ENCODE data around the gene UPP1.
"Not testable (repeated sequence)": the region's sequence is repeated elsewhere in the genome, so short reads cannot be mapped to it uniquely, and the experiment has no call there.

Gene UPP1

GRCh38 chr7:48144291-48144768, 55.3 kb downstream of the UPP1 start:
- H3K27me3 Mint-ChIP-seq: peaks cover 20% of the 10 kb centered on the region
- H3K4me3 Mint-ChIP-seq: no peak overlapping the region
- ATAC-seq (ENCODE audit: low read depth): no peak
- peaks cover 3% of the 10 kb centered on the region for H3K9me3 Mint-ChIP-seq
- H3K27ac Mint-ChIP-seq: no peak overlapping the region
- H3K4me1 Mint-ChIP-seq: peaks cover 9% of the 10 kb centered on the region
- no peak for DNase-seq (ENCODE audit: low spot score in 2 of 2)
- H3K36me3 Mint-ChIP-seq: no peaks in the 10 kb centered on the region

GRCh38 chr7:48147078-48147591, 58.1 kb downstream of the UPP1 start:
- DNase-seq (ENCODE audit: low spot score in 2 of 2) (no peak), ATAC-seq (ENCODE audit: low read depth) (no peak)
- Mint-ChIP-seq H3K27ac (no peak overlapping the region), H3K4me3 (no peak overlapping the region), H3K36me3 (no peaks in the 10 kb centered on the region), H3K4me1 (peaks cover 2% of the 10 kb centered on the region), H3K9me3 (peaks cover 2% of the 10 kb centered on the region), H3K27me3 (peaks cover 14% of the 10 kb centered on the region)

- H3K4me1 Mint-ChIP-seq; H3K27ac Mint-ChIP-seq; H3K4me3 Mint-ChIP-seq; ATAC-seq (ENCODE audit: low read depth); DNase-seq (ENCODE audit: low spot score in 2 of 2); H3K9me3 Mint-ChIP-seq; H3K36me3 Mint-ChIP-seq: not testable (repeated sequence)
- H3K27me3 Mint-ChIP-seq: peaks cover 12% of the 10 kb centered on the region
These were observed 58.6 kb downstream of the UPP1 start for GRCh38 chr7:48147690-48148089.

GRCh38 chr7:48148311-48148710, 59.2 kb downstream of the UPP1 start:
- no peak overlapping the region for H3K4me3 Mint-ChIP-seq

GRCh38 chr7:48149058-48149457, 60.0 kb downstream of the UPP1 start:
- H3K4me1 Mint-ChIP-seq: peaks cover 2% of the 10 kb centered on the region
- peaks cover 3% of the 10 kb centered on the region for H3K9me3 Mint-ChIP-seq
- ATAC-seq (ENCODE audit: low read depth): no peak
- no peak overlapping the region for H3K27ac Mint-ChIP-seq
- no peak for DNase-seq (ENCODE audit: low spot score in 2 of 2)
- no peak overlapping the region for H3K4me3 Mint-ChIP-seq
- peaks cover 2% of the 10 kb centered on the region for H3K36me3 Mint-ChIP-seq
- peaks cover 12% of the 10 kb centered on the region for H3K27me3 Mint-ChIP-seq

More at GRCh38 chr7:48148311-48148710, 59.2 kb downstream of the UPP1 start:
- no peaks in the 10 kb centered on the region for H3K9me3 Mint-ChIP-seq
- H3K4me1 Mint-ChIP-seq: peaks cover 2% of the 10 kb centered on the region
- H3K36me3 Mint-ChIP-seq: no peaks in the 10 kb centered on the region
- H3K27ac Mint-ChIP-seq: no peak overlapping the region
- DNase-seq (ENCODE audit: low spot score in 2 of 2): no peak
- no peak for ATAC-seq (ENCODE audit: low read depth)
- peaks cover 12% of the 10 kb centered on the region for H3K27me3 Mint-ChIP-seq

- Mint-ChIP-seq H3K4me3 (no peak overlapping the region), H3K36me3 (peaks cover 2% of the 10 kb centered on the region), H3K9me3 (peaks cover 3% of the 10 kb centered on the region), H3K4me1 (peaks cover 2% of the 10 kb centered on the region), H3K27me3 (peaks cover 13% of the 10 kb centered on the region), H3K27ac (no peak overlapping the region)
- ATAC-seq (ENCODE audit: low read depth): no peak
- no peak for DNase-seq (ENCODE audit: low spot score in 2 of 2)
These were observed 61.0 kb downstream of the UPP1 start for GRCh38 chr7:48150086-48150485.

GRCh38 chr7:48154792-48155413, 65.8 kb downstream of the UPP1 start:
- DNase-seq (ENCODE audit: low spot score in 2 of 2): no peak
- ATAC-seq (ENCODE audit: low read depth): no peak
- H3K9me3 Mint-ChIP-seq: peaks cover 3% of the 10 kb centered on the region
- peaks cover 21% of the 10 kb centered on the region for H3K27me3 Mint-ChIP-seq
- H3K36me3 Mint-ChIP-seq: peaks cover 2% of the 10 kb centered on the region
- H3K27ac Mint-ChIP-seq: no peak overlapping the region
- H3K4me3 Mint-ChIP-seq: no peak overlapping the region
- H3K4me1 Mint-ChIP-seq: no peaks in the 10 kb centered on the region

Data from memory B cell (primary cell).